Forelimb muscle (tissue), 1 donor: Measurements from ENCODE around the gene LTBP3. TPM values are rescaled to one million over a fixed set of nuclear protein-coding genes. Genes with fewer than 3 reads are reported as not detected.
"Not testable (repeated sequence)": the region's sequence is repeated elsewhere in the genome, so short reads cannot be mapped to it uniquely, and the experiment has no call there.

Source experiments
- DNase-seq: peaks from one replicate; pipeline ENCODE4 v3.0.0-alpha.2; 2013; ENCODE audit warnings: low read depth
- polyA plus RNA-seq: library from polyadenylated mRNA; unstranded; fragments of 120-200 nt; gene quantifications from one replicate; pipeline ENCODE4 v1.2.1, GENCODE V29; 2013; ENCODE audit not compliant: insufficient read length

The LTBP3 gene
- polyA plus RNA-seq, 1 donor: 131 TPM

GRCh38 chr11:65571940-65572339 lies 13.8 kb upstream of the LTBP3 start:
- no peak for DNase-seq

DNA sequence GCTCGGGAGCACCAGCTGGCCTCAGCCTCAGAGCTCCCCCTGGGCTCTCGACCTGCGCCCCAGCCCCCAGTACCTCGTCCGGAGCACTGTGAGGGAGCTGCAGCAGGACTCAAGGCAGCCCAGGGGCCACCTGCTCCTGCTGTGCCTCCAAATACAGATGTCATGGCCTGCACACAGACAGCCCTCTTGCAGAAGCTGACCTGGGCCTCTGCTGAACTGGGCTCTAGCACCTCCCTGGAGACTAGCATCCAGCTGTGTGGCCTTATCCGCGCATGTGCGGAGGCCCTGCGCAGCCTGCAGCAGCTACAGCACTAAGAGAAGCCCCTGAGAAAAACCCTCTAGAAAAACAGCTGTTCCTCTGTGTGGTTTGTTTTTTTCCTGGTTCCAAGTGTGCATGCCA lies 13.3 kb upstream of the LTBP3 start:
- DNase-seq: no peak

DNA sequence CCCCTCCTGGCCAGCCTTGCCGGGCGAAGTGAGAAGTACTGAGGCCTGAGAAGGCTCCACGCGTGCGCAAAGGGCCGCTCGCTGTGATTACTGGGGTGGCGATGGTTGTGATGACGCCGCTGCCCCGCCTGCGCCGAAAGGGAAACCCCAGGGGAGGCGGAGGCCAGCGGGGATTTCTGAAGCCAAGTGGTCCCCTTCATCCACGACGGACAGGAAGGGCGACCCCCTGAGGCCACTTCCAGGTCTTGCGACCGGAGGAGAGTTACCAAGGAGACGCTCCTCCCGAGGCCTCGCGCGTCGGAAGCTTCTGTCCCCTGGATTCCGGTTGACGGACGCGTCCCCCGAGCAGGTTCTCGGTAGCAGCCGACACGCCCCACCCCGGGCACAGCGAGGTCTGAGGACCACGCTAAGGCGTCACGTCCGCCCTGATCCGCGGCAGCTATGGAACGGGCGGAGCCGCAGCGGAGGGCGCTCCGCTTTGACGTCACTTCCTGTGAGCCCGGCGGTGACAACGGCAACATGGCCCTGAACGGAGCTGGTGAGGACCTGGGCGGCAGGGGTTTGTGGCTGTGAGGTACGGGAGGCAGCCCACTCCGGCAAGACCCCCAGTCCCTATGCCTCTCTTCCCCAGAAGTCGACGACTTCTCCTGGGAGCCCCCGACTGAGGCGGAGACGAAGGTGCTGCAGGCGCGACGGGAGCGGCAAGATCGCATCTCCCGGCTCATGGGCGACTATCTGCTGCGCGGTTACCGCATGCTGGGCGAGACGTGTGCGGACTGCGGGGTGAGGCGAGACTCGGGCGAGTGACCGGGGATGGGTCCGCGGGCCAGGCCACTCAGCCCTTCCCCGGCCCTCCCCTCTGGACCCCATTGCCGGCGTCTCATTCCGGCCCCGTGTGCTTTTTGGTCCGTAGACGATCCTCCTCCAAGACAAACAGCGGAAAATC lies 12.1 kb upstream of the LTBP3 start, which contains the start of gene ZNRD2:
ZNRD2 (plus strand) TSS at position 505 of the 946 bp plus-strand sequence; CDS start at position 520, 15 bp downstream.
- DNase-seq: peak; percentile 94

- DNase-seq: no peak
Observed at GRCh38 chr11:65569164-65569972, 11.2 kb upstream of the LTBP3 start.

DNA sequence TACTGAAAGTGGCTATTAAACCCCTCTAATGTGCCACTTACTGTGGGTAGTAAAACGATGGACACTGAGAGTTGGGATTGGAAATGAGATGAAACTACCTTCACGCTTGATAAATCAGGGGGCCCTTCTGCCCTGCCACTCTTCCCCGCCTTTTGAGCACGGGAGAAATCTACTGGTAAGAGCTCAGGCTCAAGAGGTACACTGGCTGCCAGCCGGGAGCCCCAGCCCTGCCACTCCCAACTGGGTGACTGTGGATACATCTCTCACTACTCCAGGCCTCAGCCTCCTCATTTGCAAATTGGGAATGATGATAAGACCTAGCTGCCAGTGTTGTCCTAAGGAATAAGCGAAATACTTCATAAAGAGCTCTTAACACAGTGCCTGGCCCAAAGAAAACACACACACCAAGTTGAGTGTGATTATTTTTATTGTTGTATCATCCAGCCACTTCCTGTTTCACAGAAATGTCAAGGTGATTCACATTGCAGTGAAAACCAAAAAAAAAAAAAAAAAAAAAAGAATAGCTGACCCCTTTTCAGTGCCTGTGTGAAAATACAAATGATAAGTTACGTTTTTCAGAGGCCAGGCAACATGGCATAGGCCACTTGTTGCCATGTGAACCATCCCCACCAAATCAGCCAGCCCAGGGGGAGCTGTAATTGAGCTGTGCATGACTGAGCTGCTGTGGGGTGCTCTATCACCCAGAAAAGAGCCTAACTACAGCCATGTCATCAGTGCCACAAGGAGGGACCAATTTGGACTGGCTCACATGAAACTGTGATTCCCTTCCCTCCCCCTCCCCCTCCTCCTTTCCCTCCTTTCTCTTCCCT lies 7.7 kb upstream of the LTBP3 start:
- no peak for DNase-seq

- not testable (repeated sequence) for DNase-seq
Observed at GRCh38 chr11:65564879-65565559, 6.9 kb upstream of the LTBP3 start.

- no peak for DNase-seq
Observed at GRCh38 chr11:65563601-65564000, 5.4 kb upstream of the LTBP3 start.

GRCh38 chr11:65562788-65563187 lies 4.6 kb upstream of the LTBP3 start:
- no peak for DNase-seq

DNA sequence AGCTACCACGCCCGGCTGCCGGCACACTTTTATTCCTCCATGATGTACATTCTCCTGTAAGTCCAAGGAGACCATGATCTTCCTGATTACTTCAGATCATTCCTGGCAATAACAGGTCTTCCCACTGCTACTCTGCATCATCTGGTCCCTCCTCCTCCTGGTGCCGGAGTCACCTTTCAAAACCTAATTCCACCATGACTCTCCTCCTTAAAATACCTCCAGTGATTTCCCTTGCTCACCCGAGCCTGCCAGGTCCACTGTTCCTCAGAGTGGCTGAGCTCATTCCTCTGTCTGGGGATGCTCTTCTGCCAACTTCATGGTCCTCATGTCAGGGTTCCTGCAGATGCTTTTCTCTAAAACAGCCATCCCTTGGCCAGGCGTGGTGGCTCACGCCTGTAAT lies 3.9 kb upstream of the LTBP3 start:
- DNase-seq: no peak

- no peak for DNase-seq
Observed at GRCh38 chr11:65560555-65561418, 2.6 kb upstream of the LTBP3 start.

GRCh38 chr11:65559951-65560537 lies 1.9 kb upstream of the LTBP3 start:
- no peak for DNase-seq

GRCh38 chr11:65559535-65559934 lies 1.4 kb upstream of the LTBP3 start:
- no peak for DNase-seq

GRCh38 chr11:65558930-65559509 lies 861 bp upstream of the LTBP3 start:
- no peak for DNase-seq

- no peak for DNase-seq
Observed at GRCh38 chr11:65557280-65558001, 718 bp downstream of the LTBP3 start.

DNA sequence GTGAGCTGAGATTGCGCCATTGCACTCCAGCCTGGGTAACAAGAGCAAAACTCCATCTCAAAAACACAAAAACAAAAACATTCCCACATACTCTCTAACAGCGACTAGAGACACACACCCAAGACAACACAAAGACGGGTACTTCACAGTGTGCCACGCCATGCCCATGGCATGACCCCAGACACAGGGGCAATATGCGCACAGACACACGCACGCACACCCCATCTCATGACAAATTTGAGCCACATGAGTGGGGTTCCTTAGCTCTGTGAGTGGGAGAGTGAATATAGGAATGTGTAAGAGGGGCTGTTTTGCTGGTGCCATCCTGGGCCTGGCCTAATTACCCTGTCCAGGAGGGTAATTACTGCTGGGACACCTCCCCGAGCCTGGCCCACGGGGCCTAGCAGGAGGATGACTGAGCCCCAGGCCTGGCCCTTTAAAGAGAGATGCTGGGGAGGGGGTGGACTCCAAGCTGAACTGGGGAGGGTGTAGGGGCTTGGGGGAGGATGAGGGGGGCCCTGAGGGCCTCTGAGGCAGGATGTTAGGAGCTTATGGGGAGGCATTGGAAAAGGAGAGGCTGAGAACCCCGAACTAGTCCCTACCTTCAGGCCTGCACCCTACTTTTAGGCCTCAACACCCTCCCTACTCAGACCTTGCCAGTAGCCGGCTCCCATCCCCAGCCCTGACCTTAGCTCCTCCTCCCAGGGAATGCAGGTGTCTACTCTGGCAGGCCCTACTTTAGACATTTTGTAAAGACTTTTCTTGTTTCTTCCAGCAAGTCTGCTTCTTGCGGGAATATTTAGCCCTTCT lies 1.5 kb downstream of the LTBP3 start:
- DNase-seq: no peak

- no peak for DNase-seq
Observed at GRCh38 chr11:65555693-65556231, 2.4 kb downstream of the LTBP3 start.

DNA sequence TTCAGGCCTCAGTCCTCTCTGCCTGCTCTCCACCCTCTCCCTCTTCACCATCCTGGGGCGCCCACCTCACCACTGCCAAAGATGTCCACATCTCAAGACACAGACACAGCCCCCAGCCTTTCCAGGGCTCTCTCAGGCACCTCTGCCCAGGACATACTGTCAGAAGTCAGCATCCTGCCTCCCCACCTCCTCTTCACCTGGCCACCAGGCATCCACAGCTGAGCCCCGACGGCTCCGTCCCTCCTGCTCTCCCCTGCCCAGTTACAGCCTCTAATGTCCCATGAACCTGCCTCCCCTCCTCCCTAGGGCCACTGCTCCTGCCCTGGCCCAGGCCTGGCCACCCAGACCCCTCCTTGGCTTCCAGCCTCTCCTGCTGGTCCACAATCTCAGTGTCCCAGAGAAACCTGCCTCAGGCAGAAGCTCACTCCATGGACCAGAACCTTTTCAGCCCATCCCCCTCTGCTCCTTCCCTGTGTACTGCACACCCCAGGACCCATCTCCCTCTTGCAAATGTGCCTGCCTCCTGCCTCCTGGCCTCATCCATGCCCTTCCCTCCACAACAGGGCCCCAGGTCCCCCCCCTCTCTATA lies 3.2 kb downstream of the LTBP3 start:
- DNase-seq: no peak
